ENCODE results near the gene USP31.

Gene USP31

GRCh38 chr16:23149267-23149992, at the start of gene USP31:
TSS of gene USP31 (minus strand) at chr16:23149452. CDS start at chr16:23149270, 182 bp downstream.
- DNase-seq (ENCODE audit: low read depth in 2 of 2): peak; percentile 73 to 76

GRCh38 chr16:23196539-23196938, 47.3 kb upstream of the USP31 start:
- no peak for DNase-seq (ENCODE audit: low read depth in 2 of 2)

- no peak for DNase-seq (ENCODE audit: low read depth in 2 of 2)
These were observed 46.2 kb upstream of the USP31 start for GRCh38 chr16:23195366-23195978.

GRCh38 chr16:23194497-23195221, 45.4 kb upstream of the USP31 start:
- no peak for DNase-seq (ENCODE audit: low read depth in 2 of 2)

GRCh38 chr16:23188911-23189310, 39.7 kb upstream of the USP31 start:
- no peak for DNase-seq (ENCODE audit: low read depth in 2 of 2)

- no peak for DNase-seq (ENCODE audit: low read depth in 2 of 2)
These were observed 38.1 kb upstream of the USP31 start for GRCh38 chr16:23187341-23187740.

GRCh38 chr16:23186171-23186570, 36.9 kb upstream of the USP31 start:
- DNase-seq (ENCODE audit: low read depth in 2 of 2): no peak

- DNase-seq (ENCODE audit: low read depth in 2 of 2): no peak
These were observed 36.4 kb upstream of the USP31 start for GRCh38 chr16:23185656-23186055.

GRCh38 chr16:23183543-23183862, 34.3 kb upstream of the USP31 start:
- no peak for DNase-seq (ENCODE audit: low read depth in 2 of 2)

- no peak for DNase-seq (ENCODE audit: low read depth in 2 of 2)
These were observed 33.7 kb upstream of the USP31 start, which contains the start of gene SCNN1G for GRCh38 chr16:23182679-23183542. TSS of gene SCNN1G (plus strand) at chr16:23182745. CDS start at chr16:23186272, 3,527 bp downstream.

GRCh38 chr16:23182206-23182678, 33.0 kb upstream of the USP31 start:
- DNase-seq (ENCODE audit: low read depth in 2 of 2): peak; percentile 30 to 47

- no peak for DNase-seq (ENCODE audit: low read depth in 2 of 2)
These were observed 32.3 kb upstream of the USP31 start for GRCh38 chr16:23181506-23181905.

- DNase-seq (ENCODE audit: low read depth in 2 of 2): no peak
These were observed 26.4 kb upstream of the USP31 start for GRCh38 chr16:23175651-23176050.

- no peak for DNase-seq (ENCODE audit: low read depth in 2 of 2)
These were observed 25.4 kb upstream of the USP31 start for GRCh38 chr16:23174622-23175021.

- no peak for DNase-seq (ENCODE audit: low read depth in 2 of 2)
These were observed 23.7 kb upstream of the USP31 start for GRCh38 chr16:23172994-23173393.

GRCh38 chr16:23172583-23172982, 23.3 kb upstream of the USP31 start:
- DNase-seq (ENCODE audit: low read depth in 2 of 2): no peak

- DNase-seq (ENCODE audit: low read depth in 2 of 2): no peak
These were observed 15.5 kb upstream of the USP31 start for GRCh38 chr16:23164736-23165135.

- DNase-seq (ENCODE audit: low read depth in 2 of 2): no peak
These were observed 14.7 kb upstream of the USP31 start for GRCh38 chr16:23163921-23164320.

- DNase-seq (ENCODE audit: low read depth in 2 of 2): no peak
These were observed 11.3 kb upstream of the USP31 start for GRCh38 chr16:23160574-23160973.

GRCh38 chr16:23160082-23160481, 10.8 kb upstream of the USP31 start:
- DNase-seq (ENCODE audit: low read depth in 2 of 2): no peak

GRCh38 chr16:23158114-23158513, 8.9 kb upstream of the USP31 start:
- no peak for DNase-seq (ENCODE audit: low read depth in 2 of 2)

- DNase-seq (ENCODE audit: low read depth in 2 of 2): no peak
These were observed 7.8 kb upstream of the USP31 start for GRCh38 chr16:23156946-23157460.
